Measurements from ENCODE around the gene NRXN3. TPM values are rescaled to one million over a fixed set of nuclear protein-coding genes. Genes with fewer than 3 reads are reported as not detected.
A peak's percentile ranks its signal among the peaks of the same experiment; 100 is the strongest.

Gene NRXN3
- total RNA-seq, 2 experiments from 2014 or later, result not detected

- H3K27me3 Mint-ChIP-seq, result no peaks in the 10 kb centered on the region
- H3K4me1 Mint-ChIP-seq, result no peaks in the 10 kb centered on the region
- ChIA-PET CTCF (no interaction called here), POLR2A (no interaction called here)
- no peaks in the 10 kb centered on the region for H3K9me3 Mint-ChIP-seq
- no peak for DNase-seq
- H3K27ac Mint-ChIP-seq, result no peak overlapping the region
- no peak overlapping the region for H3K4me3 Mint-ChIP-seq
- H3K36me3 Mint-ChIP-seq (ENCODE audit: low read depth), result no peaks in the 10 kb centered on the region
These were observed 1430.2 kb downstream of the NRXN3 start for GRCh38 chr14:79600406-79600805.

DNA sequence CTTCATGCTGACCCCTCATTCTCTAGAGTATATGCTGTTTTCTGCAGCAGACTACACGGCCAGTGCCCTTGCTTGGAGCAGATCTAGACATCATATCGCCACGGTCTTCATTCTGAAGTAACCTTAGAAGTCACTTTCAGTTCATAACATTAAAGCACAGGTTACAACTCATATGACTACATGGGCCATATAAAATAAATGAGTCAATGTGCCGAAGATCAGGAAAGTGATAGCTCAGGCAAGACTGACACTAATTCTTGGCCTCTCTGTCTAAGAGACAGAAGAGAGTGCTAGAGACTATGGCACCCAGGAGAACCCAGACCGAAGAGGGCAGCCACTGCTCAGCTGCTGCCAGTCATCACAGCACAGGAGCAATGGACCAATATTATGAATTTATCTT lies 1431.4 kb downstream of the NRXN3 start:
- H3K27ac Mint-ChIP-seq, result no peak overlapping the region
- H3K4me1 Mint-ChIP-seq, result no peaks in the 10 kb centered on the region
- POLR2A ChIA-PET, result no interaction called here
- no peaks in the 10 kb centered on the region for H3K27me3 Mint-ChIP-seq
- no peaks in the 10 kb centered on the region for H3K36me3 Mint-ChIP-seq (ENCODE audit: low read depth)
- no peak for DNase-seq
- H3K4me3 Mint-ChIP-seq, result no peak overlapping the region
- no peaks in the 10 kb centered on the region for H3K9me3 Mint-ChIP-seq
- CTCF ChIA-PET, result no interaction called here

GRCh38 chr14:79602045-79602444 lies 1431.9 kb downstream of the NRXN3 start:
- ChIA-PET CTCF (no interaction called here), POLR2A (no interaction called here)
- H3K27ac Mint-ChIP-seq, result no peak overlapping the region
- no peak overlapping the region for H3K4me3 Mint-ChIP-seq
- no peak for DNase-seq
- no peaks in the 10 kb centered on the region for H3K9me3 Mint-ChIP-seq
- H3K27me3 Mint-ChIP-seq, result no peaks in the 10 kb centered on the region
- H3K36me3 Mint-ChIP-seq (ENCODE audit: low read depth), result no peaks in the 10 kb centered on the region
- H3K4me1 Mint-ChIP-seq, result no peaks in the 10 kb centered on the region

- ChIA-PET POLR2A (no interaction called here), CTCF (no interaction called here)
- Mint-ChIP-seq H3K4me3 (no peak overlapping the region), H3K9me3 (no peaks in the 10 kb centered on the region), H3K4me1 (no peaks in the 10 kb centered on the region), H3K27me3 (no peaks in the 10 kb centered on the region), H3K27ac (no peak overlapping the region), H3K36me3 (ENCODE audit: low read depth) (no peaks in the 10 kb centered on the region)
- no peak for DNase-seq
These were observed 1432.6 kb downstream of the NRXN3 start for GRCh38 chr14:79602742-79603141.

DNA sequence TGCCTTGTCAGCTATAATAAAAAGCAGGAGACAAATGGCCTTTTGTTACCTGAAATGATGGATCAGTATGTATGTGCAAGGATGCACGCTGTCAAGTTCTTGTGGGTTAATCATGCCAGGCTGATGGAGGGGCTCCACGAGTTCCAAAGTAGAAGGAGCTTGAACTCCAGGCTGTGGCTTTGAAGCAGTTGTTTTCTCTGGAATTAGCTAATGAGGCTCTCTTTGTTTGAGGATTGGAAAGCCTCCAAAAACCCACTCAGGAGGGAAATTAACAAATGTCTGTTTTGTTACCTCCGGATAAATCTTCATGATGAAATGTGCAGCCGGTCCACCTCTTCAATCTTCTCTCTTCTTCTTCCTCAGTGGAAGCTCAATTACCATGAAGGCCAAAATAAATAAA lies 1435.7 kb downstream of the NRXN3 start:
- H3K9me3 Mint-ChIP-seq, result no peaks in the 10 kb centered on the region
- no peak overlapping the region for H3K27ac Mint-ChIP-seq
- no peaks in the 10 kb centered on the region for H3K27me3 Mint-ChIP-seq
- H3K4me1 Mint-ChIP-seq, result no peaks in the 10 kb centered on the region
- no peak for DNase-seq
- H3K36me3 Mint-ChIP-seq (ENCODE audit: low read depth), result no peaks in the 10 kb centered on the region
- ChIA-PET POLR2A (no interaction called here), CTCF (no interaction called here)
- no peak overlapping the region for H3K4me3 Mint-ChIP-seq

DNA sequence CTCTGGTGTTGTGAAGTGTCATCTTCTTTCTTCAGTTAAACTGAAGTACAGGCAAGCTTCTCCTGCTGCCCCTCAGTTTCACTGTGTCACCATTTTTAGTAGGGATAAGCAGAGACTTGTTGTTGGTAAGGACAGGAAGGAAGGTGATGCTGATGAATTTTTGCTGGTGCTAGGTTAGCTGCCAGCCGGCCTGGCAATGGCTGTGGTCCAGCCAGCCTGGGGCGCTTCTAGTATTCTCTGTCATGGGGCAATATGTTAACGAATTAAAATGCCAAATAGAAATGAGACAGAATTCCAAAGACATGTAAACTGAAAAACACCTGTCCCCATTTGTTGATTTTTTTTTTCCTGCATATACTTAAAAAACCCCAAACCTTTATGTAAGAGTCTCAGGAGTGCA lies 1438.3 kb downstream of the NRXN3 start:
- no peaks in the 10 kb centered on the region for H3K36me3 Mint-ChIP-seq (ENCODE audit: low read depth)
- ChIA-PET POLR2A (no interaction called here), CTCF (no interaction called here)
- DNase-seq, result no peak
- peaks cover 3% of the 10 kb centered on the region for H3K4me1 Mint-ChIP-seq
- no peaks in the 10 kb centered on the region for H3K27me3 Mint-ChIP-seq
- H3K4me3 Mint-ChIP-seq, result no peak overlapping the region
- H3K27ac Mint-ChIP-seq, result no peak overlapping the region
- peaks cover 2% of the 10 kb centered on the region for H3K9me3 Mint-ChIP-seq

GRCh38 chr14:79613625-79614024 lies 1443.5 kb downstream of the NRXN3 start:
- no peaks in the 10 kb centered on the region for H3K27me3 Mint-ChIP-seq
- peaks cover 5% of the 10 kb centered on the region for H3K4me1 Mint-ChIP-seq
- peak; percentile 6 for DNase-seq
- H3K4me3 Mint-ChIP-seq, result no peak overlapping the region
- ChIA-PET CTCF (interaction anchor here (0.7 kb wide), 1 partner anchor 865 kb away, joined by 4 read pairs; no protein-coding TSS in a partner anchor), POLR2A (no interaction called here)
- H3K27ac Mint-ChIP-seq, result no peak overlapping the region
- H3K9me3 Mint-ChIP-seq, result peaks cover 8% of the 10 kb centered on the region
- H3K36me3 Mint-ChIP-seq (ENCODE audit: low read depth), result no peaks in the 10 kb centered on the region

GRCh38 chr14:79614448-79614847 lies 1444.3 kb downstream of the NRXN3 start:
- no peaks in the 10 kb centered on the region for H3K36me3 Mint-ChIP-seq (ENCODE audit: low read depth)
- peaks cover 8% of the 10 kb centered on the region for H3K9me3 Mint-ChIP-seq
- no peak overlapping the region for H3K4me3 Mint-ChIP-seq
- DNase-seq, result no peak
- ChIA-PET POLR2A (no interaction called here), CTCF (interaction anchor here (0.7 kb wide), 1 partner anchor 864 kb away, joined by 4 read pairs; no protein-coding TSS in a partner anchor)
- H3K4me1 Mint-ChIP-seq, result peaks cover 5% of the 10 kb centered on the region
- H3K27ac Mint-ChIP-seq, result no peak overlapping the region
- no peaks in the 10 kb centered on the region for H3K27me3 Mint-ChIP-seq

DNA sequence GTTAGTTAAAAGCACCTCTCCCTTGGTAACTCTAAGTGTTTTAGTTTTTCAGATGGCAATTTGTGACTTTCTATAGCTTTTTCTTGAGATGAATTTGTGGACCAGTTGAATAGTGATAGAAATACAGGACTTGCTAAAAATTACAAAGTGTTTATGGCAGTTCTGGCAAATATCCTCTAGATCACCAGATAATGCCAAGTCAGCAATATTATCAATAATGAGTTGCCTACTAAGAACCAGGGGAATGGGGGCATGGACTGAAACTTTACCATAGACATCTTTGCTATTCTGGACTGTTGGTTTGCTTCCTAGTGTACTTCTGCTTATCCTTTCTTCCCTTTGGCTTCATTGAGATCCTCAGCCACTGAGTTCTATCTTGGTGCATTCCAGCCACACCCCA lies 1456.9 kb downstream of the NRXN3 start:
- Mint-ChIP-seq H3K9me3 (peaks cover 4% of the 10 kb centered on the region), H3K4me1 (no peaks in the 10 kb centered on the region), H3K36me3 (ENCODE audit: low read depth) (no peaks in the 10 kb centered on the region), H3K4me3 (no peak overlapping the region), H3K27me3 (no peaks in the 10 kb centered on the region), H3K27ac (no peak overlapping the region)
- POLR2A ChIA-PET, result no interaction called here
- CTCF ChIA-PET, result no interaction called here
- no peak for DNase-seq

DNA sequence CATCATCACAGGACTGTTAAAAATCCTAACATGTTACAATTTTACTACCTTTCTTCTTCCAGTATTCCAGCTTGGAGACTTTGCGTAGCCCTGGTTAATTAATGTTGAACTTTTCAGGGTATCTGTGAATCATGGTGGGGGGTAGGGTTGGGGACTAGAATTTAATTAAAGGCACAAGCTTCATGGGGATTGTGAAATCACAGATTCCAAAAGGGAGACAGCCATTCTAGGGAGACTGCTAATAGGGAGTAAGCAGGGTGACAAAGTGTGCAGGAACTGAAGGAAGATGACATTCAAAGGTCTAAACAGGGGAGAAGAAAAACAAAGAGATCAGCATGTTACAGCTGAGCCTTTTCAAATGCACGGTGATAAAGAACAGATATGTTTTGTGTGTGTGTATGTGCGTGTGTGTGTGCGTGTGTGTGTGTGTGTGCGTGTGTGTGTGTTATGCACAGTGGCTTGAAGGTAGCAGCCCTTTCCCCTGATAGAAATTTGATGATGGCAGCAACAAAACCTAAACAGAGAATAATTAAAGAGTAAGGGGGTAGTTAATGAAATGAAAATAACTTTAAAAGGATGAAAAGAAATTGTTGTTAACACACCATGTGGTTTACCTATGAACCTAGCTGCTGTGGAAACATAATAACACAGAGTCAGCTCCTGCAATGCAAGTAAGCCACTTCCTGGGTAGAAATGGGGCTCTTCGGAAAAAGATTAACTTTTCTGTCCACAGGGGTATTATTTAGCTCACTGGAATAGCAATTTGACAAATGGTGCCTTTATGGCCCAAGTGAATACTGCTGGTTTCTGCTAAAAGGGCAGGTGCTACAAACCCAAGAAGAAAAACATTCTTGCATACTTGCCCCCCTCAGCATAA lies 1459.5 kb downstream of the NRXN3 start:
- H3K4me1 Mint-ChIP-seq, result no peaks in the 10 kb centered on the region
- no peak overlapping the region for H3K27ac Mint-ChIP-seq
- no peaks in the 10 kb centered on the region for H3K36me3 Mint-ChIP-seq (ENCODE audit: low read depth)
- POLR2A ChIA-PET, result no interaction called here
- DNase-seq, result no peak
- CTCF ChIA-PET, result no interaction called here
- H3K9me3 Mint-ChIP-seq, result peaks cover 4% of the 10 kb centered on the region
- no peak overlapping the region for H3K4me3 Mint-ChIP-seq
- H3K27me3 Mint-ChIP-seq, result no peaks in the 10 kb centered on the region

DNA sequence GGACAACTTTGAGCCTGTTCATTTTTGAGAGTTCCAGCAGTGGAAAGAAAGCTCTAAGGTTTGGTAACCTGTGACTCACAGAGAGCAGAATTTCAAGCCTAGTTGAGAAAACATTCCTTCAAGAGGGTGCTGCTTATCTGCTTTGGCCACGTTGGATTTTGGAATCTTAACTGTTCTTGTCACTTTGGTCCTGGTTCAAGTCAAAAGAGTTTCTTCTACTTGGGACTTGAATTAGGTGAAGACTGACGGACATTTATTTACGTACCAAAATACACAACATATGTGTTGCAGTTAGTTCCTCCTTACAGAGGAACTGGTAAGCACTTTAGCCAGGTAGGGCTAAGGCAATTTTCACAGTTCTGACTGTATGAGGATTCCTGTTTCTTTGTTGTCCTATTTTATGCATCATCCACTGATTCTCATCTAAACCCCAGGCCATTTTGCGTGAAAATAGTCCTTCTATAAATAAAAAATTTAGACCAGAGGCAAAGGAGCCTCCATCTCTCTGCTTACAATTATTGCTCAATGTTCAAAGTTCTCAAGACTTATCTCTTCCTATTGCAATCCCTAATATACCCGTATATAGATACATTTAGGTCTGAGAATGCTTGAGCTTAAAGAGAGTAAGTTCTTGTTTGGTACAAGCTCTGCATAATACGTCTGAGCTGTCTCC lies 1460.3 kb downstream of the NRXN3 start:
- Mint-ChIP-seq H3K27ac (no peak overlapping the region), H3K4me1 (no peaks in the 10 kb centered on the region), H3K9me3 (peaks cover 4% of the 10 kb centered on the region), H3K4me3 (no peak overlapping the region), H3K27me3 (no peaks in the 10 kb centered on the region), H3K36me3 (ENCODE audit: low read depth) (no peaks in the 10 kb centered on the region)
- ChIA-PET POLR2A (no interaction called here), CTCF (no interaction called here)
- no peak for DNase-seq

- CTCF ChIA-PET, result no interaction called here
- Mint-ChIP-seq H3K4me3 (no peak overlapping the region), H3K27me3 (no peaks in the 10 kb centered on the region), H3K9me3 (peaks cover 4% of the 10 kb centered on the region), H3K27ac (no peak overlapping the region), H3K4me1 (no peaks in the 10 kb centered on the region), H3K36me3 (ENCODE audit: low read depth) (no peaks in the 10 kb centered on the region)
- DNase-seq, result no peak
- POLR2A ChIA-PET, result no interaction called here
These were observed 1461.1 kb downstream of the NRXN3 start for GRCh38 chr14:79631276-79631675.

DNA sequence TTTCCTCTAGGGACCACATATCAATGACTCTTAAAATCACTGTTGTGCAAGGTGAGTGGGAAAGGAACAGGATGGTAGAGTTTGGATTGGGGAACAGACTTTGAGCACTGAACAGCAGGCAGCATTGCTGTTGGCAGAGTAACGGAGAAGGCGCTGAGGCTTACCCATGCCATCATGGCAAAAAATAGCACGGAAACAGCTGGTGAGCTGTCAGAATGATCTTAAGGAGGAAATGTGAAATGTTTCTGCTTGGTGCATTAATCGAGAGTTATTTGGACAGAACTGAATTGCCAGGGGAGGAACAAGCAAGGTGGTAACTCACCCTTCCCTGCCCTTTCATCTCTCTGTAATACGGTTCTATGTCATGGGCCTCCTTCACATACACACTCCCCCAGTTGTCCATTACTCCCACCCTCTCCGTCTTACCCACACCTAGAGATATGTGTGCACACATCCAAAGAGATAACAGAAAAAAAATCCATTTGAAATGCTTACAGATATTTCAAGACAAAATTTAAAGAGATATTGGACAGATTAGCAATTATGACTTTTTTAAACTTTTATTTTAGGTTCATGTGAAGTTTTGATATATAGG lies 1468.6 kb downstream of the NRXN3 start:
- no peak overlapping the region for H3K4me3 Mint-ChIP-seq
- H3K36me3 Mint-ChIP-seq (ENCODE audit: low read depth), result no peaks in the 10 kb centered on the region
- no peaks in the 10 kb centered on the region for H3K27me3 Mint-ChIP-seq
- no peak overlapping the region for H3K27ac Mint-ChIP-seq
- ChIA-PET CTCF (no interaction called here), POLR2A (no interaction called here)
- no peaks in the 10 kb centered on the region for H3K4me1 Mint-ChIP-seq
- DNase-seq, result no peak
- peaks cover 2% of the 10 kb centered on the region for H3K9me3 Mint-ChIP-seq
